Memory B cell (primary cell): ENCODE data around the gene ATP13A1.
"Not testable (repeated sequence)": the region's sequence is repeated elsewhere in the genome, so short reads cannot be mapped to it uniquely, and the experiment has no call there.

ENCODE experiments used
- ATAC-seq: fragments of 150-1000 bp; cut with Tn5 transposase; 2 replicates; pipeline ENCODE4 v1.10.0; 2021; ENCODE audit warnings: low read depth, mild to moderate bottlenecking, moderate library complexity
- DNase-seq, 2 donors: peaks; one replicate each; pipeline ENCODE4 v3.0.0; 2022; ENCODE audit warnings: low spot score in 2 of 2
- H3K27ac Mint-ChIP-seq: one replicate; pipeline ENCODE4 v1.8.0; 2022; ENCODE audit warnings: mild to moderate bottlenecking, moderate library complexity, mixed read lengths
- H3K27me3 Mint-ChIP-seq: one replicate; pipeline ENCODE4 v1.8.0; 2022; ENCODE audit warnings: mixed read lengths
- H3K36me3 Mint-ChIP-seq: one replicate; pipeline ENCODE4 v1.8.0; 2022; ENCODE audit warnings: mild to moderate bottlenecking, mixed read lengths
- H3K4me1 Mint-ChIP-seq: one replicate; pipeline ENCODE4 v1.8.0; 2022; ENCODE audit warnings: mixed read lengths
- H3K4me3 Mint-ChIP-seq: one replicate; pipeline ENCODE4 v1.8.0; 2022; ENCODE audit warnings: mild to moderate bottlenecking, moderate library complexity, mixed read lengths
- H3K9me3 Mint-ChIP-seq: one replicate; pipeline ENCODE4 v1.8.0; 2022; ENCODE audit warnings: mixed read lengths

ATP13A1 gene

GRCh38 chr19:19679176-19680073, 15.9 kb upstream of the ATP13A1 start:
- peaks cover 63% of the 10 kb centered on the region for H3K36me3 Mint-ChIP-seq
- H3K27me3 Mint-ChIP-seq = no peaks in the 10 kb centered on the region
- no peak for DNase-seq
- no peak overlapping the region for H3K27ac Mint-ChIP-seq
- peaks cover 7% of the 10 kb centered on the region for H3K4me1 Mint-ChIP-seq
- no peak for ATAC-seq
- peaks cover 6% of the 10 kb centered on the region for H3K9me3 Mint-ChIP-seq
- H3K4me3 Mint-ChIP-seq = no peak overlapping the region

GRCh38 chr19:19677579-19677978, 14.1 kb upstream of the ATP13A1 start:
- H3K4me1 Mint-ChIP-seq = peaks cover 9% of the 10 kb centered on the region
- DNase-seq (no peak), ATAC-seq (no peak)
- no peak overlapping the region for H3K4me3 Mint-ChIP-seq
- H3K27ac Mint-ChIP-seq = no peak overlapping the region
- H3K36me3 Mint-ChIP-seq = peaks cover 54% of the 10 kb centered on the region
- H3K9me3 Mint-ChIP-seq = peaks cover 2% of the 10 kb centered on the region
- no peaks in the 10 kb centered on the region for H3K27me3 Mint-ChIP-seq

- Mint-ChIP-seq H3K4me3 (no peak overlapping the region), H3K36me3 (peaks cover 42% of the 10 kb centered on the region), H3K27me3 (no peaks in the 10 kb centered on the region), H3K9me3 (no peaks in the 10 kb centered on the region), H3K4me1 (peaks cover 14% of the 10 kb centered on the region), H3K27ac (no peak overlapping the region)
- no peak for DNase-seq
- ATAC-seq = no peak
Measured at GRCh38 chr19:19674315-19674714, 10.8 kb upstream of the ATP13A1 start.

- DNase-seq (no peak), ATAC-seq (no peak)
- H3K27me3 Mint-ChIP-seq = no peaks in the 10 kb centered on the region
- peaks cover 13% of the 10 kb centered on the region for H3K4me1 Mint-ChIP-seq
- H3K27ac Mint-ChIP-seq = no peak overlapping the region
- H3K9me3 Mint-ChIP-seq = no peaks in the 10 kb centered on the region
- H3K36me3 Mint-ChIP-seq = peaks cover 28% of the 10 kb centered on the region
- no peak overlapping the region for H3K4me3 Mint-ChIP-seq
Measured at GRCh38 chr19:19672816-19673215, 9.3 kb upstream of the ATP13A1 start.

GRCh38 chr19:19670070-19670551, 6.6 kb upstream of the ATP13A1 start:
- peaks cover 11% of the 10 kb centered on the region for H3K36me3 Mint-ChIP-seq
- ATAC-seq = no peak
- peak overlapping the region; percentile 87 for H3K4me3 Mint-ChIP-seq
- no peaks in the 10 kb centered on the region for H3K9me3 Mint-ChIP-seq
- no peak for DNase-seq
- H3K27ac Mint-ChIP-seq = peak overlapping the region; percentile 92
- H3K4me1 Mint-ChIP-seq = peaks cover 11% of the 10 kb centered on the region
- H3K27me3 Mint-ChIP-seq = no peaks in the 10 kb centered on the region

- no peaks in the 10 kb centered on the region for H3K9me3 Mint-ChIP-seq
Measured at GRCh38 chr19:19668230-19669012, 4.9 kb upstream of the ATP13A1 start, which contains the start of gene ZNF101. Gene ZNF101, plus strand, starts transcription at chr19:19668839. Its CDS starts 125 bp downstream, at chr19:19668964.

GRCh38 chr19:19665420-19665948, 2.0 kb upstream of the ATP13A1 start:
- H3K36me3 Mint-ChIP-seq, ATAC-seq: not testable (repeated sequence)
- peaks cover 21% of the 10 kb centered on the region for H3K4me1 Mint-ChIP-seq

More at GRCh38 chr19:19668230-19669012, 4.9 kb upstream of the ATP13A1 start, which contains the start of gene ZNF101:
- peaks cover 8% of the 10 kb centered on the region for H3K4me1 Mint-ChIP-seq
- DNase-seq (peak; percentile 84 to 88), ATAC-seq (peak; percentile 66)
- peak within 1 kb of the TSS; percentile 87 for H3K4me3 Mint-ChIP-seq
- H3K36me3 Mint-ChIP-seq = peaks cover 4% of the 10 kb centered on the region
- H3K27ac Mint-ChIP-seq = peak within 1 kb of the TSS; percentile 92
- H3K27me3 Mint-ChIP-seq = no peaks in the 10 kb centered on the region

GRCh38 chr19:19662871-19663255, 613 bp downstream of the ATP13A1 start:
- Mint-ChIP-seq H3K9me3 (no peaks in the 10 kb centered on the region), H3K36me3 (peaks cover 14% of the 10 kb centered on the region), H3K4me1 (peaks cover 21% of the 10 kb centered on the region), H3K27ac (peak overlapping the region; percentile 99), H3K27me3 (no peaks in the 10 kb centered on the region), H3K4me3 (peak overlapping the region; percentile 89)
- DNase-seq (no peak), ATAC-seq (no peak)

More at GRCh38 chr19:19665420-19665948, 2.0 kb upstream of the ATP13A1 start:
- not testable (repeated sequence) for H3K27me3 Mint-ChIP-seq, H3K9me3 Mint-ChIP-seq, H3K27ac Mint-ChIP-seq, DNase-seq
- peak overlapping the region; percentile 8 for H3K4me3 Mint-ChIP-seq

GRCh38 chr19:19662344-19662743, 1.1 kb downstream of the ATP13A1 start:
- no peak for ATAC-seq
- Mint-ChIP-seq H3K4me3 (peak overlapping the region; percentile 89), H3K4me1 (peaks cover 21% of the 10 kb centered on the region), H3K9me3 (no peaks in the 10 kb centered on the region), H3K27me3 (no peaks in the 10 kb centered on the region), H3K27ac (peak overlapping the region; percentile 99), H3K36me3 (peaks cover 17% of the 10 kb centered on the region)
- DNase-seq = no peak

- peaks cover 23% of the 10 kb centered on the region for H3K4me1 Mint-ChIP-seq
- H3K36me3 Mint-ChIP-seq = peaks cover 20% of the 10 kb centered on the region
- ATAC-seq (peak; percentile 59), DNase-seq (peak; percentile 49 to 75)
- H3K27me3 Mint-ChIP-seq = no peaks in the 10 kb centered on the region
- peak overlapping the region; percentile 99 for H3K27ac Mint-ChIP-seq
- peak overlapping the region; percentile 89 for H3K4me3 Mint-ChIP-seq
- H3K9me3 Mint-ChIP-seq = no peaks in the 10 kb centered on the region
Measured at GRCh38 chr19:19661675-19662251, 1.7 kb downstream of the ATP13A1 start.

- H3K27ac Mint-ChIP-seq = peak overlapping the region; percentile 99
- DNase-seq = no peak
- no peaks in the 10 kb centered on the region for H3K9me3 Mint-ChIP-seq
- H3K4me1 Mint-ChIP-seq = peaks cover 20% of the 10 kb centered on the region
- no peak for ATAC-seq
- H3K27me3 Mint-ChIP-seq = no peaks in the 10 kb centered on the region
- H3K4me3 Mint-ChIP-seq = peak overlapping the region; percentile 89
- H3K36me3 Mint-ChIP-seq = peaks cover 24% of the 10 kb centered on the region
Measured at GRCh38 chr19:19661141-19661674, 2.3 kb downstream of the ATP13A1 start.

GRCh38 chr19:19659646-19660245, 3.7 kb downstream of the ATP13A1 start:
- no peak for DNase-seq
- Mint-ChIP-seq H3K36me3 (peaks cover 30% of the 10 kb centered on the region), H3K27ac (no peak overlapping the region), H3K27me3 (no peaks in the 10 kb centered on the region), H3K4me1 (peaks cover 20% of the 10 kb centered on the region), H3K4me3 (no peak overlapping the region), H3K9me3 (no peaks in the 10 kb centered on the region)
- ATAC-seq = no peak

GRCh38 chr19:19657397-19657783, 6.1 kb downstream of the ATP13A1 start:
- Mint-ChIP-seq H3K27ac (no peak overlapping the region), H3K27me3 (no peaks in the 10 kb centered on the region), H3K9me3 (no peaks in the 10 kb centered on the region), H3K4me1 (peaks cover 19% of the 10 kb centered on the region), H3K4me3 (no peak overlapping the region), H3K36me3 (peaks cover 44% of the 10 kb centered on the region)
- DNase-seq (no peak), ATAC-seq (no peak)
